DND-41 (cell line): ENCODE data around the gene GCHFR.

ENCODE experiments used
- EZH2 ChIP-seq: IDR thresholded peaks from 3 replicates; pipeline ENCODE4 v1.6.1; 2012; ENCODE audit warnings: borderline replicate concordance, low read depth, mild to moderate bottlenecking, moderate library complexity, low read length, inconsistent platforms; ENCODE audit not compliant: severe bottlenecking
- TF ChIP-seq, protein P1 (sequence below): IDR thresholded peaks from 2 replicates; pipeline ENCODE4 v1.5.1; 2012; ENCODE audit warnings: borderline replicate concordance, low read length, moderate library complexity, mild to moderate bottlenecking; ENCODE audit not compliant: poor library complexity, severe bottlenecking; ENCODE audit errors: extremely low read depth

DNA sequence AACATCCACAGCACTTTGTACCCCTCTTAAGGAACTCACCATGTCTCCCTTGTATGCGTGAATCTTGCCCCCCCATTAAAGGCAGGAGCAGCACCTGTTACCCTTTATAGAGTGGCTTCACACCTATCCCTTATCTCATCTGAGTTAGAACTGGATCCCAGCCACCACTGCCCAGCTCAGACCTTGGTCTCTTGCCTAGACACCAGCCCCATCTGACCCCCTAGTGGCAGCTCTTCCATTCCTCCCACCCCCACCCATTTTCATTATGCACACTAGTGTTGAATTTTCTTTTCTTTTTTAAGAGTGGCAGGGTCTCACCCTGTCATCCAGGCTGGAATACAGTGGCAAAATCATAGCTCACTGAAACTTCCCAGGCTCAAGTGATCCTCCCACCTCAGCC, 39.8 kb downstream of the GCHFR start:
- no peak for TF ChIP-seq EZH2
- TF ChIP-seq, protein P1, sequence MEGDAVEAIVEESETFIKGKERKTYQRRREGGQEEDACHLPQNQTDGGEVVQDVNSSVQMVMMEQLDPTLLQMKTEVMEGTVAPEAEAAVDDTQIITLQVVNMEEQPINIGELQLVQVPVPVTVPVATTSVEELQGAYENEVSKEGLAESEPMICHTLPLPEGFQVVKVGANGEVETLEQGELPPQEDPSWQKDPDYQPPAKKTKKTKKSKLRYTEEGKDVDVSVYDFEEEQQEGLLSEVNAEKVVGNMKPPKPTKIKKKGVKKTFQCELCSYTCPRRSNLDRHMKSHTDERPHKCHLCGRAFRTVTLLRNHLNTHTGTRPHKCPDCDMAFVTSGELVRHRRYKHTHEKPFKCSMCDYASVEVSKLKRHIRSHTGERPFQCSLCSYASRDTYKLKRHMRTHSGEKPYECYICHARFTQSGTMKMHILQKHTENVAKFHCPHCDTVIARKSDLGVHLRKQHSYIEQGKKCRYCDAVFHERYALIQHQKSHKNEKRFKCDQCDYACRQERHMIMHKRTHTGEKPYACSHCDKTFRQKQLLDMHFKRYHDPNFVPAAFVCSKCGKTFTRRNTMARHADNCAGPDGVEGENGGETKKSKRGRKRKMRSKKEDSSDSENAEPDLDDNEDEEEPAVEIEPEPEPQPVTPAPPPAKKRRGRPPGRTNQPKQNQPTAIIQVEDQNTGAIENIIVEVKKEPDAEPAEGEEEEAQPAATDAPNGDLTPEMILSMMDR: peak; percentile 11
